Natural killer cell (primary cell): ENCODE results near the gene CCT4. TPM values are rescaled to one million over a fixed set of nuclear protein-coding genes. Genes with fewer than 3 reads are reported as not detected.

ENCODE experiments used
- ATAC-seq, 3 donors: fragments of 150-1000 bp in 2 of 3; fragments of 200-7000 bp in 1 of 3; cut with Tn5 transposase; 1 replicate in 1 of 3; 2 replicates in 2 of 3; pipeline ENCODE4 v1.10.0; 2021; ENCODE audit warnings: mild to moderate bottlenecking in 2 of 3, moderate library complexity in 2 of 3
- DNase-seq, 2 donors: peaks; one replicate each; pipeline versions ENCODE4 v3.0.0 to v3.0.0-alpha.2; 2013 to 2021; ENCODE audit warnings: mixed read lengths in 1 of 2
- H3K27ac ChIP-seq: one replicate; pipeline ENCODE4 v1.5.1; 2013; ENCODE audit warnings: mild to moderate bottlenecking, low read length
- H3K27me3 ChIP-seq: one replicate; pipeline ENCODE4 v1.6.1; 2013; ENCODE audit warnings: low read length; ENCODE audit not compliant: control insufficient read depth, insufficient read depth
- H3K36me3 ChIP-seq: one replicate; pipeline ENCODE4 v1.6.1; 2013; ENCODE audit warnings: low read length; ENCODE audit not compliant: control insufficient read depth, insufficient read depth
- H3K4me1 ChIP-seq: one replicate; pipeline ENCODE4 v1.6.1; 2013; ENCODE audit warnings: low read length; ENCODE audit not compliant: control insufficient read depth, insufficient read depth
- H3K4me3 ChIP-seq: one replicate; pipeline ENCODE4 v1.5.1; 2013; ENCODE audit warnings: low read length
- H3K9me3 ChIP-seq: one replicate; pipeline ENCODE4 v1.6.1; 2013; ENCODE audit warnings: low read length; ENCODE audit not compliant: control insufficient read depth, insufficient read depth
- H3K27ac Mint-ChIP-seq, 2 donors: one replicate each; pipeline ENCODE4 v1.8.0; 2022; ENCODE audit warnings: mild to moderate bottlenecking in 2 of 2, mixed read lengths in 2 of 2, moderate library complexity in 1 of 2
- H3K27me3 Mint-ChIP-seq, 2 donors: one replicate each; pipeline ENCODE4 v1.8.0; 2022; ENCODE audit warnings: low read depth in 2 of 2, mixed read lengths in 2 of 2
- H3K36me3 Mint-ChIP-seq: one replicate; pipeline ENCODE4 v1.8.0; 2022; ENCODE audit warnings: mixed read lengths
- H3K4me1 Mint-ChIP-seq, 2 donors: one replicate each; pipeline ENCODE4 v1.8.0; 2022; ENCODE audit warnings: mixed read lengths in 2 of 2
- H3K4me3 Mint-ChIP-seq: one replicate; pipeline ENCODE4 v1.8.0; 2022; ENCODE audit warnings: mild to moderate bottlenecking, moderate library complexity, mixed read lengths
- H3K9me3 Mint-ChIP-seq, 2 donors: one replicate each; pipeline ENCODE4 v1.8.0; 2022; ENCODE audit warnings: mixed read lengths in 2 of 2
- CTCF ChIP-seq: fragments of 200-600 bp; IDR thresholded peaks from one replicate; pipeline ENCODE4 v1.8.0; 2022; ENCODE audit warnings: antibody characterized with exemption
- WGBS: methylation state at CpG from one replicate; pipeline ENCODE4 v1.1.7; 2013; ENCODE audit warnings: missing lambda C conversion rate; ENCODE audit not compliant: insufficient coverage; 5-methylcytosine and 5-hydroxymethylcytosine counted together
- intact Hi-C: fragments of 100-400 bp; cut with micrococcal nuclease; formaldehyde crosslinking; loops from one replicate; pipeline ENCODE4 v1.14.2; 2022
- total RNA-seq, 4 donors: library from RNA; stranded (reverse); fragments of 120-200 nt in 1 of 4; gene quantifications; one replicate each; pipeline versions ENCODE4 v1.2.3 to v1.2.4, GENCODE V29; 2013 to 2022

CCT4 gene
- total RNA-seq, 3 donors from 2014 or later (not counting 1 experiment from before 2014, with no cell fraction given), result 79.4 to 108 (median 84.5) TPM

DNA sequence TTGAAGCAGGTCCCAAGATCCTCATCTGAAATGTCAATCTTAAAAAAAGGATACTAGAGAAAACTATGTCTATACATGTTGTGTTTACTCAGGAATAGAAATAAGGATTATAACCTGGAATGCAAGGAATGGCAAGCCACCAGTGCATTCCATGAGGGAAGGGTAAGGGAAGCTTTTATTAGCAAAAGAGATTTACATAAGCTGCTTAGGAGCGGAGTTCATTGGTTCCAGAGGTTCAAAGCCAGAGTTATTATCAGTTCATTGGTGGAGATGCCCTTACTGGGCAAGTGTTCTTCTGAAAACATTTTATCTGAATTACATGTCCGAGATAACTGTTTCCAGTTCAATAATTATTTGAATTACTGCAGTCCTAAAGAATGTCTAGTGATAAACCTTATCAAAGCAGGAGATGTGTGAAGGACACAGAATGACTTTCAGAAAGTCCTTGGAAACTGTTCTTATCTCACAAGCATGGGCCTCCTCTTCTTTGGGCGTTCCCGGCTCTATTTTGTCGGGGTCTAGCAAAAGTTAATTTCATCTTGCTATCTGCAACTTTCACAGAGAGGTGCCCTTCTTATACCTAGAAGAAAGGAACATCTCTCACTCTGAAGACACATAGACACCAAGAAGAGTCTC, 40.5 kb upstream of the CCT4 start:
- no peaks in the 10 kb centered on the region for H3K36me3 Mint-ChIP-seq
- Histone ChIP-seq H3K4me3 (no peak overlapping the region), H3K4me1 (no peaks in the 10 kb centered on the region), H3K36me3 (peaks cover 2% of the 10 kb centered on the region), H3K27me3 (no peaks in the 10 kb centered on the region), H3K9me3 (no peaks in the 10 kb centered on the region), H3K27ac (no peak overlapping the region)
- no peaks in the 10 kb centered on the region for H3K9me3 Mint-ChIP-seq
- H3K27ac Mint-ChIP-seq, result no peak overlapping the region
- whole genome bisulfite sequencing, result 100% methylated on average over 5 of the region's 5 CpGs
- H3K4me1 Mint-ChIP-seq, result peaks cover 0 to 13% of the 10 kb centered on the region in 2 donors
- intact Hi-C loops, result no loop called here
- no peaks in the 10 kb centered on the region for H3K27me3 Mint-ChIP-seq
- ATAC-seq (no peak), DNase-seq (no peak)
- TF ChIP-seq CTCF, result no peak
- no peak overlapping the region for H3K4me3 Mint-ChIP-seq

- no peak for DNase-seq
- no peaks in the 10 kb centered on the region for H3K27me3 Mint-ChIP-seq
- peaks cover 0 to 5% of the 10 kb centered on the region in 2 donors for H3K4me1 Mint-ChIP-seq
- Histone ChIP-seq H3K4me1 (no peaks in the 10 kb centered on the region), H3K9me3 (no peaks in the 10 kb centered on the region), H3K4me3 (no peak overlapping the region), H3K27me3 (no peaks in the 10 kb centered on the region), H3K27ac (no peak overlapping the region), H3K36me3 (peaks cover 2% of the 10 kb centered on the region)
- intact Hi-C loops, result no loop called here
- no peak for TF ChIP-seq CTCF
- H3K36me3 Mint-ChIP-seq, result no peaks in the 10 kb centered on the region
- no peak for ATAC-seq
- no peak overlapping the region for H3K27ac Mint-ChIP-seq
- H3K9me3 Mint-ChIP-seq, result no peaks in the 10 kb centered on the region
- WGBS, result 75% methylated on average over 7 of the region's 8 CpGs
- no peak overlapping the region for H3K4me3 Mint-ChIP-seq
These were observed 38.3 kb upstream of the CCT4 start for GRCh38 chr2:61926531-61927477.

GRCh38 chr2:61924895-61925663, 36.6 kb upstream of the CCT4 start:
- Mint-ChIP-seq H3K9me3 (no peaks in the 10 kb centered on the region), H3K4me1 (peaks cover 0 to 5% of the 10 kb centered on the region in 2 donors), H3K36me3 (no peaks in the 10 kb centered on the region), H3K27ac (no peak overlapping the region), H3K4me3 (no peak overlapping the region), H3K27me3 (no peaks in the 10 kb centered on the region)
- peaks cover 2% of the 10 kb centered on the region for H3K36me3 ChIP-seq
- H3K27ac ChIP-seq, result no peak overlapping the region
- no peaks in the 10 kb centered on the region for H3K9me3 ChIP-seq
- no peak for ATAC-seq
- DNase-seq, result no peak
- no peak overlapping the region for H3K4me3 ChIP-seq
- WGBS, result 97% methylated on average over 15 of the region's 15 CpGs
- no peaks in the 10 kb centered on the region for H3K4me1 ChIP-seq
- TF ChIP-seq CTCF, result no peak
- no peaks in the 10 kb centered on the region for H3K27me3 ChIP-seq
- intact Hi-C loops, result no loop called here
